ENCODE data around the gene GATD1.

- no peak for TF ChIP-seq MAX (IDR thresholded peaks at IDR 0.05)
- TF ChIP-seq CTCF (IDR thresholded peaks at IDR 0.05 in 2 of 3, conservative IDR thresholded peaks at IDR 0.05 in 1 of 3; ENCODE audit: borderline replicate concordance in 1 of 3, insufficient read depth in 1 of 3, low read depth in 2 of 3, low read length in 2 of 3), result 0 out of 6 replicates have a peak, but pooled peaks of 1 of the 3 experiments have one; percentile 18
- TF ChIP-seq EGR1 (IDR thresholded peaks at IDR 0.05; ENCODE audit: low read depth), result no peak
- no peak for TF ChIP-seq EZH2 (IDR thresholded peaks at IDR 0.05)
- no peak for TF ChIP-seq CEBPB (IDR thresholded peaks at IDR 0.05; ENCODE audit: low read depth)
- no peak for TF ChIP-seq JUND (IDR thresholded peaks at IDR 0.05)
- TF ChIP-seq POLR2A (IDR thresholded peaks at IDR 0.05; ENCODE audit: borderline replicate concordance, extremely low read depth, insufficient read depth, insufficient read length), result no peak
- no peak for TF ChIP-seq POLR2AphosphoS5 (IDR thresholded peaks at IDR 0.05; ENCODE audit: low read depth, low read length)
- no peak for TF ChIP-seq RAD21 (IDR thresholded peaks at IDR 0.05; ENCODE audit: low read depth)
Observed at GRCh38 chr11:761526-762108, 15.7 kb downstream of the GATD1 start.
